Middle frontal gyrus (tissue), 1 donor: ENCODE measurements around the gene MSRB1.
"Not testable (repeated sequence)": the region's sequence is repeated elsewhere in the genome, so short reads cannot be mapped to it uniquely, and the experiment has no call there.

Experiments
- DNase-seq: peaks from one replicate; pipeline ENCODE4 v3.0.0-alpha.2; 2015; ENCODE audit warnings: low spot score; ENCODE audit errors: extremely low spot score

The MSRB1 gene

DNA sequence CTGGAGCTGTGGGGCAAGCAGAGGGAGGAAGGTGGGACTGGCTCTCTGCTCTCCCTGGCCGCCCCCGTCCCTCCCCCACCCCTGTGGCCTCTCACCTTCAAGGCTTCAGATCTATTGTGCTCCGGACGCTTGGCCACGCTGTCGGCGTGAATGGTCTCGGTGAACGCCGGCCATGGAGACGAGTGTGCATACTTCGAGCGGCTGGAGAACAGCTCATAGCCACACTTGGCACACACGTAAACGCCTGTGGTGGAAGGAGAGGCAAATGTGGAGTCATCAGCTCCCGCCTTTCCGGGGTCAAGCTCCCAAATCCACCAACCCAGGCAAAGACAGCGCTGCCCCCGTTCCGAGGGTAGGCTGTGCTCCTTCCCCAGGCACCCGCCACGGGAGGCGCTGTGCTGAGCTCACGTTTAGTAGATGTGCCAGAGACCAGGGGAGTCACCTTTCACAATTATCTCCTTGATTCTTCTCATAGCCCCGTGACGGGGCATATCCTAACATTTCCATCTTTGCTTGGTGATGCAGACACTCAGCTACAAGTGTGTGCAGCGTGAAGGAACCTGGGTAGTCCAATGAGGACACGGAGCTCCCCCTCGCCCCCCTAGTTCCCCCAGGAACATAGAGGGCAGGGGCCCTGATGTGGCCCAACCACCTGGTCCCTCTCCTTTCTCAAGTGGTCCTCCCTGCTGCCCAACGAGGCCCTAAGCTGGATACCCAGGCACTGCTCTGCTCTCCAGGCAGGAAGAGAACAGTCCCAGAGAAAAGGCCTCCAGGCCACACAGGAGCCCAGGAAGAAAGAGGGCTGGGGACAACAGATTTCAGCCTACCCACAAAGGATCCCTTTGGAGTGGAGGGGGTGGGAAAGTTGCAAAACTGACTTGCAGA, 1.6 kb downstream of the MSRB1 start:
- DNase-seq, result no peak

DNA sequence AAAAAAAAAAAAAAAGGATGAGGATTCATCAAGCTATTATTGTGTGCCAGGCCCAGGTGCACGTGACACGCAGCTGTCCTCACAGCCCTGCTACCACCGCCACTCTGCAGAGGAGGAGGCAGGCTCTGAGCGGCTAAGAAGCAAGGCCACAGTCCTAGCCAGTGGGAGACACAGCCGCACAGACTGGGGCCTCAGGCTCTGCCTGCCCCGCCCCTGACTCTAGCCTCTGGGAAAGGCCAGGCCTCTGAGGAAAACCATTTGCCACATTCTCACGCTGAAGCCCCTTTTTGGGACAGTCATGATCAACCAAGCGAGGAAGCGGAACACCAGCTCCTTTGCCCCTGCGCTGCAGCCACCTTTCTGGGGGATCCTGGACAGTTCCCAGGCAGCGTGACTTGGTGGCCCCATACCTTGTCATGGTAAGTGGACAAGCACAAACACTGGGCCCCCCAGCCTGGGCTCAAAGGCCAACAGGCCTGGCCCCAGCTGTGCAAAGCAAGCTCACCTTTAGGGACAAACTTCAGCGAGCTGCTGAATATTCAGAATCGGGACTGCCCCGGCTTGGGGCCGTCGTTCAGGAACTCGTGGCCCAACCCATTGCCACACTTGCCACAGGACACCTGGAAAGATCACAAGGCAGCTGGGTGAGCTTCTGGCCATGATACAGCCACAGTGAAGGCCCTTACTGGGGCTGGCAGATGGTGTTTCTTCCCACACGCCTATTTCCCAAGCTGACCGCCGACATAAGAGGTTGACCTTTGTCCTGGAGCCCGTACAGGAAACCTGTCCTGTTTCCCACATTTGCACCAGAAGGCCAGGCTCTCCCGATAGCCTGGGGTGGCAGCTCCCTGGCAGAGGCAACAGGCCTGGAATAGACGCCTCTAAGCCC, 2.5 kb downstream of the MSRB1 start:
- no peak for DNase-seq

DNA sequence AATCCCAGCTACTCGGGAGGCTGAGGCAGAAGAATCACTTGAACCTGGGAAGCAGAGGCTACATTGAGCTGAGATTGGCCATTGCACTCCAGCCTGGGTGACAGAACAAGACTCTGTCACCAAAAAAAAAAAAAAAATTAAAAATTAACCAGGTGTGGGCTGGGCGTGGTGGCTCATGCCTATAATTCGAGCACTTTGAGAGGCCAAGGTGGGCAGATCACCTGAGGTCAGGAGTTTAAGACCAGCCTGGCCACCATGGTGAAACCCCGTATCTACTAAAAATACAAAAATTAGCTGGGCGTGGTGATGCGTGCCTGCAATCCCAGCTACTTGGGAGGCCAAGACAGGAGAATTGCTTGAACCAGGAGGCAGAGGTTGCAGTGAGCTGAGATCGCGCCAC, 3.2 kb downstream of the MSRB1 start:
- DNase-seq, result not testable (repeated sequence)

DNA sequence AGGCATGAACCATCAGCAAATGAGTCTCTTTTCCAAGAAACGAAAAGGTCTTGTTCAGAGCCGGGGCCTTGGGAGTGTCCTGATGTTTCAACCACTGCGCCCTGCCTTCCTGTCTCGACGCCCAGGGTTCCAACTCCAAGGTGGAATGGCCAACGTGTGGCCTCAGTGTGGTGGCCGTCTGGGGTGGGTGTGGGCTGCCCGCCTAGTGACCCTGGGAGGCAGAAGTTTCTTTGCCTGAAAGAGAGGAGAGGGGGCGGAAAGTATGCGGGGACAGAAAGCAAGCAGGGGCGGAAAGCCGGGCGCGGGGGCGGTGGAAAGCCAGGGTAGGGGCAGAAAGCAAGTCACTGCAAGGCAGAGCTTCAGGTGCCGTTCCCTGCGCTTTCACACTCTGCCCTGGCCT, 4.1 kb downstream of the MSRB1 start:
- DNase-seq, result no peak

DNA sequence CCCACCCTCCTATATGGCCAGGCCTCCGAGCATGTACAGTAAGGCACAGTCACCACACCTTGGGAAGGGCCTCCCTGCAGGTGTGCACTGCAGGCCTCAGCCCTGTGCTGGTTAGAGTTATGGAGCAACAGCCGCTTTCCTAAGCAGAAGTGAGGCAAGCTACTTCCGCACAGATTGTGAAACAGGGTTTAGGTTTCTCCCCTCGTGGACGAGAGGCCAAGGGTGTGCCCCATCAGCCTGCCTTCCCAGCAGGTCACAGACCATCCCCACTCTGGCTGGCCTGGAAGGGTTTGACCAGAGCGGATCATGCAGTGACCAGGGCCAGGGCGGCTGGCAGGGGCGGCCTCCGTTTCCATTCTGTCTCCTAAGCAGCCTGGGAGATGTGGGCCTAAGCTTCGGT, 4.7 kb downstream of the MSRB1 start:
- DNase-seq, result no peak

DNA sequence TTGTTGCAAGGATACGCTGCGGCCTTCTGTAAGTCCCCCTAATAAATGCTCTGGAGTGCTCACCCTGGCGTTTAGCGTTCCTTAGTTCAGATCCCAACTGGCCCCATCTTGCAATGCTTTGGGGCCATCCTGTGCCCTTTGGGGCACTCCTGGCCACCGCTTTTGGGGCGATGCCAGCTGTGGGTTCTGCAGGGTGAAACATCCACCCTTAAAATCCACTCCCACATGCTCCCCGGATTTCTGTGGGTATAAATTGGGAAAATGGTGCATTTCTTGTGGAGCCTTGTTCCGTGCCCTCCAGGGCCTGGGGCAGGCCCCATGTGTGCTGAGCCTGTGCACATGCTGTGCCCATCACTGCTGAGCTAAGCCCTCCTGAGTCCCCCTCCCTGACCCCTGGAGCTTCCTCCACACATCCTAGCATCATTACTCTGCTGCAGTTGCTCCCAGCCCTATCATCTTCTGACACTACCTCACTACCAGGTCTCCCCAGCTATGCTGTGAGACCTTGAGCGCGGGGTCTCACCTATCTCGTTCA, 6.0 kb downstream of the MSRB1 start:
- no peak for DNase-seq

DNA sequence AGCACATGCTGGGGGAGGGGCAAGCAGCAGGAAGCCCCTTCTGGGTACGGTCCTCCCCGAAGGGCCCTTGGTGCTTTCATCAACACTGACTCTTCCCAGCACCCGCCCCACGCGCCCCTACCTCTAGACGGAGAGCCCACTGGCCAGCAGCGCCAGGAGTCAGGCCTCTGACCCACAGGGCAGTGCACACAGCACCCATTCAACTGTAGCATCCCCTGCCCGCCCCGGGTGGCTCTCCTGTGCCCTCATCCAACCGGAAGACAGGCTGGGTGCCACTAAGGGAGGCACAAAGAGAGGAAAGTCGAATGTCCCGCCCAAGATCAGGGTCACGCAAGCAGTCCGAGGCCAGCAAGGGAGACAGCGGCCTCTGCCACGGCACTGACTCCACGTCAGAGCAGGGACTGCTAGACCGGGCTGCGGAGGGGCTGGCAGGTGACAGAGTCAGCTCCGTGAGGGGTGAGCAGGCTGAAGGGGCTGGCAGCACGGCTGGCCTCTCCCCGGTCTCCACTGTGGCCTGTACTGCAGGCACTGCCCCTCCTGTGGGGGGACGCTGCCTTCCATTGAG, 9.8 kb downstream of the MSRB1 start:
- DNase-seq, result no peak

DNA sequence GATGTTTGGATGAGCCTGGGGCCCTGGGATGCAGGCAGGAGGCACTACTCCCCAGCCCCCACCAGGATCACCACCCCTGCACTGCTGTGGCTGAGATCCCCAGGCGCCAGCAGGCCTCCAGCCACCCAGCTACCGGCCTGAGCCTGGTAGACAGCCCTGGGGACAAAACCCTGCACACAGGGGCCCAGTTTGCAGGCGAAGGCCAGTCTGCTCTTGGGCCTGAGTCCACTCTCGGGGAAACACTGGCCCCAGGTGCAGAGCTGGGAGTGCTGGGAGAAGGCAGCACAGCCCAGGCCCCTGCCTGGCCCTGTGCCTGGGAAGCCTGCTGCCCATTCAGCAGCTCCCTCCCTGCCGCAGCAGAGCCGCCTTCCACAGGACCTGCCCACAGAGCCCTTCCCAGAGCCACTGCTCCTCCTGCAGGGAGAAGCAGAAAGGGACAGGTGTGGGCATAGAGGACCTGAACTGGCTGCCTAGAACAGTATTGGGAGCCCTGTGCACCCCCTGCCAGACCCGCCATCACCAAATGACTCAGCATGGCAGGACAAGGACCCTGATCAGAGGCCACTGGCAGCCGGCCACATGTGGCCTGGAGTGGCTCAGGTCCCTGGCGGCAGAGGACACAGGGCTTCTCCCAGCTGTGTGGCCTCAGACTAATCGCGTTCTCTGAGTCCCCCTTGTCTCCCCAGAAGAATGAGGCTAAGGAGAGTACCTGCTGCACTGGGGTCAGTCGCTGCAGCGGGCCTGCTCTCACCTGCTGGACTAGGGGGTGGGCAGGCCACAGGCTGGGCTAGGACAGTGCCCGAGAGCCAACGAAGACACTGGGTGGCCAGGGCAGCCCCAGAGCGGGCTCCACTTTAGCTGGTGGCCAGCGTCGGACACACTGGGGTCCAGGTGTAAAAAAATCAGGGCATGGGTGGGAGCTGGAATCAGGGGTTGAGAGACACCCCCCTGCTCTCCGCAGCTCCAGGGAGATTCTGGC, 10.7 kb downstream of the MSRB1 start:
- DNase-seq, result no peak

DNA sequence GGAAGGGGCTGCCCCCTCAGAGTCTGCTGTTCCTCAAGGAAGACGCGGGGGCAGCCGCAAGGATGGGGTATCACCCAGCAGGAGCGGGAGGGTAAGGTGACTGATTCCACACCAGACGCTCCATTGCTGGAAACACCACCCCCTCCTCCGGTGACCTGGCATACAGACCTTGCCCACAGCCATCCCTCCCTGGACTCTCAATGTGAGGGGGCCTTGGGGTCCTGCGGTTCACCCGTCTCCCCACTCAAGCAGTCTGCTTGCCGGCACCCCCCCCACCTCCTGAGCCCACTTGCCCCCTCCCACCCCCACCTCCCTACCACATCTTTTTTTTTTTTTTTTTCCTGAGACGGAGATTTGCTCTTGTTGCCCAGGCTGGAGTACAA, 12.7 kb downstream of the MSRB1 start:
- no peak for DNase-seq

DNA sequence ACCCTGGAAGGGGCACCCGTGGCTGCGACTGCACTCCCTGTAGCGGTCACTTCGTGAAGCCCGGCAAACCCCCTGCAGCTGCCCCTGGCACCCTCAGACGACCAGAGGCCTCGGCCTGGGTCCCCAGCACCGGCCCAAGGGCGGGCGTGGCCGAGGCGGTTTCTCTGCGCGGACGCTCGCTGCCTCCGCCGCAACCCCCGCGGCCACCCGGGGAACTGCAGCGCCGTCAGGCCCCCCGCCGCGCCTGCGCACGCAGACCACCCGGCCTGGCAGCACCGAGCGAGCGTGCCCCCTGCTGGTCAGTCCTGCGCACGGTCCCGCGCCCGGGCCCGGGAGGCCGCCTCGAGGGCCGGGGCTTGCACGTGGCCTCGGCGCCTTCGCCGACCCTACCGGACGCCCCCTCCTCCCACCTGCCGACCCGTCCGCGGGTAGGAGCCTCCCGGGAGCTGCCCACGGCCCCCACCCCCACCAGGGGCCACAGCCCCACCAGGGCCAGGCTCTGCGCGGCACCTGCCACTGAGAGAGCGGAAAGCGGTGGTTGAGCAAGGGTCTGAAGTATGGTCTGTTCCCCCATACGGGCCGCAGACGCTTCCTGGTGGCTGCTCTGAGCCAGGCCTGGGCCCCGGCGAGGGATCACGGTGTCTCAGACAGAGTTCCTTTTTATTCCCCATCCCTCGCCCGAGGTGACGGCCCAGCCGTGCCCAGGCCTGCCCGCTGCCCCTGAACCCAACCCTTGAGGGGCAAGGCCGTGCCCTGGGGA, 13.2 kb downstream of the MSRB1 start:
- DNase-seq, result peak; percentile 37

DNA sequence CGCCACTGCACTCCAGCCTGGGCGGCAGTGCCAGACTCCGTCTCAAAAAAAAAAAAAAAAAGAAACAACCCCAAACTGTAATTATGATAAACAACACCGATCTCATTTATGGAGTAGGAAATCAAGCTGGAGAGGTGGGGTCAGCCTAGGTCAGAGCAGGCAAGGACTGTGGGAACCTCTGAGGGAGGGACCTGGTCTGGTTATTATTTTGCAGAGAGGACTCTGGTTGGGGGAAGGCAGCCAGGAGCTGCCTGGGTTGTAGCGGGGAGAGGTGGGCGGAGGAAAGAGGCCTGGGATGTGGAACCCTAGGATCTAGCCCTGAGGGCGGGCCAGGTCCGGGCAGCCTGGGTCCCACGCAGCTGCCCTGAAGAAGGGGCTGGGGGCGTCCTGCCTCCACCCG, 13.9 kb downstream of the MSRB1 start:
- no peak for DNase-seq

DNA sequence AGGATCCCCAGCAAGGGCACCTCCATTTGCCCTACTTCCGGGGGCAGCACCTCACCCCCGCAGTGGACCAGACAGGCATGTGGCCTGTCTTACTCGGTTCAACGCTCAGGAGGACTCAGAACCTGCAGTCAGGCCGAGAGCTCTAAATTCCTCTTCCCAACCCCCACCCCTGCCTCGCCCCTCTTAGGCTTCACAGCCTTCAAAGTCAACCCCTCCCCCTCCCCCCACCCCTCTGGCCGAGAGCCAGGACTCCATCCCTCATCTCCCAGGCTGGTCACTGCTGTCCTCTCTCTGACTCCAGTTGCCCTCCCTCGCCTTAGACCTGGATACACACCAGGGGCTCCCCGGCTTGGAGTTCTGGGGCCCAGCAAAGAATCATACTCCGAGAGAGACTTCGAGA, 16.7 kb downstream of the MSRB1 start:
- no peak for DNase-seq

DNA sequence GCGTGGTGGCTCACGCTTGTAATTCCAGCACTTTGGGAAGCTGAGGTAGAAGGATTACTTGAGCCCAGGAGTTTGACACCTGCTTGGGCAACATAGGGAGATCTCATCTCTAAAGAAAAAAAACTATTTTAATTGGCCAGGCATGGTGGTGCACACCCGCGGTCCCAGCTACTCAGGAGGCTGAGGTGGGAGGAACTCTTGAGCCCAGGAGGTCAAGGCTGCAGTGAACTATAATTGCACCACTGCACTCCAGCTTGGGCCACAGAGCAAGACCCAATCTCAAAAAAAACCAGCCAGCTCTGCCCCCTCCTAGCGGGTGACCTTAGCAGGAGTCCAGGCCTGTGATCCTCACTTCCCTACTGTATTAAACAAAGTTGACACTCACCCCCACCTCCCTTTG, 18.9 kb downstream of the MSRB1 start:
- no peak for DNase-seq

DNA sequence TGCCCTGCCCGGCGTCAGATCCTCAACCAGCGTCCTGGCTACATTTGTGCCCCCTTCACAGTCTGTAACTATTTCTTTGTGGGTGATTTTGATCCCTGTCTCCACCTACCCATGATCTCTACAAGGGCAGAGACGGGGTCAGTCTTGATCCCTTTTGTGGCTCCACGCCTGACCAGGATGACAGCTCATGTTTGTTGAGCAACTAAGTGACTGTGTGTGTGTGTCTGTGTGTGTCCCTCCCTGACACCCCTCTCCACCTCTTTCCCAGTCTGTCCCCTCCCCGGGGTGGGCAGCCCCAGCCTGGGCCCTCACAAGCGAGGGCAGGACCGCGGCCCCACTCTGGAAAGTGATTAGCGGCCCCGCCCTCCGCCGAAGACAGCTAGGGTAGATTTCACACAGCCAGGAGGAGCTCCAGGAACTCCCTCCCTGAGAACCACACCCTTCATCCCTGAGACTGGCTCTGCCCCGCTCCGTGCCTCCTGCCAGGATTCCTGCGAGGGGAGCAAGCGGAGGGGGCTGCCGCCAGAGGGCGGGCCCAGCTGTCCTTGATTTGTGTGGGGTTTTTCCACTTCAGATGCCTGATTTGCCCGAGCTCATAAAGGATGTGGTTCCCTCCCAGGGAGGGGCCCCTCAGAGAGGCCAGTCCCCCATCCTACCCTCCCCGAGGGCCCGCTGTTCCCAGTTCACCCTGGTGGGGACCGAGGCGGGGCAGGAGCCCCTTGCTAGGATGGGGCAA, 19.5 kb downstream of the MSRB1 start:
- no peak for DNase-seq

DNA sequence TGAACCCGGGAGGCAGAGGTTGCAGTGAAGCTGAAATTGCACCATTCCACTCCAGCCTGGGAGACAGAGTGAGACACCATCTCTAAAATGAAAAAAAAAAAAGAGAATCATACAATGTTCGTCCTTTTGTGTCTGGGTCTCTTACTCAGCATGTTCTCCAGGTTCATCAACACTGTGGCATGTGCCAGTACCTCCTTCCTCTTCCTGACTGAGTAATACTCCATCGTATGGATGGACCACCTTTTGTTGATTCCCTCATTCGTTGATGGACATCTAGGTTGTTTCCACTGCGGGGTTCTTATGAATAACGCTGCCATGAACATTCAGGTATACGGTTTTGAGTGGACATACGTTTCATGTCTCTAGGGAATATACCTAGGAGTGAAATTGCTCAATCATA, 20.6 kb downstream of the MSRB1 start:
- DNase-seq, result no peak

DNA sequence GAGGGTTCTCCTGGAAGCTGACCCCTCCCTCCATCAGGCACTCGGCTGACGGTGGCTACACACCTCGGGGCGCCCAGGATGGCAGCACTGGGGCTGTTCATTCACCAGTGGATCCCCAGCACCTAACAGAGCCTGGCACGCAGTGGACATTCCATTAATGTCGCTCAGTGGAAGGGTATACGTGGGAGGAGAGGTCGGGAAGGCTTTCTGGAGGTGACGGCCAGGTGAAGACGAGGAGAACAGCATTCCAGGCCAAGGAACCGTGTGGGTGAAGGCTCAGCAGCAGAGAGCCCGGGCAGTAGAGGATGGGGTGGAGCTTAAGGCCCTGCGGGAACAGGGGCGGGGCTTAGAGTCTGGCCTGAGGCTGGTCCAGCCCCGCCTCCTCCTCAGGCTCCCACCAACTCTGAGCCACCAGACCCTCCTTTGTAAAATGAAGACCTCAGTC, 22.2 kb downstream of the MSRB1 start:
- no peak for DNase-seq

DNA sequence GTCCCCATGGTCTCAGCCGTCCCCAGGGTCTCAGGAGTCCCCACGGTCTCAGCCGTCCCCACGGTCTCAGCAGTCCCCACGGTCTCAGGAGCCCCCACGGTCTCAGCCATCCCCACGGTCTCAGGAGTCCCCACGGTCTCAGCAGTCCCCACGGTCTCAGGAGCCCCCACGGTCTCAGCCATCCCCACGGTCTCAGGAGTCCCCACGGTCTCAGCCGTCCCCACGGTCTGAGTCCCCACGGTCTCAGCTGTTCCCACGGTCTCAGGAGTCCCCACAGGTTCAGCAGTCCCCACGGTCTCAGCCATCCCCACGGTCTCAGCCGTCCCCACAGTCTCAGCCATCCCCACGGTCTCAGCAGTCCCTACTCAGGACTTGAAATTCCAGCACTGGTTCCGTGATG, 22.9 kb downstream of the MSRB1 start:
- not testable (repeated sequence) for DNase-seq

DNA sequence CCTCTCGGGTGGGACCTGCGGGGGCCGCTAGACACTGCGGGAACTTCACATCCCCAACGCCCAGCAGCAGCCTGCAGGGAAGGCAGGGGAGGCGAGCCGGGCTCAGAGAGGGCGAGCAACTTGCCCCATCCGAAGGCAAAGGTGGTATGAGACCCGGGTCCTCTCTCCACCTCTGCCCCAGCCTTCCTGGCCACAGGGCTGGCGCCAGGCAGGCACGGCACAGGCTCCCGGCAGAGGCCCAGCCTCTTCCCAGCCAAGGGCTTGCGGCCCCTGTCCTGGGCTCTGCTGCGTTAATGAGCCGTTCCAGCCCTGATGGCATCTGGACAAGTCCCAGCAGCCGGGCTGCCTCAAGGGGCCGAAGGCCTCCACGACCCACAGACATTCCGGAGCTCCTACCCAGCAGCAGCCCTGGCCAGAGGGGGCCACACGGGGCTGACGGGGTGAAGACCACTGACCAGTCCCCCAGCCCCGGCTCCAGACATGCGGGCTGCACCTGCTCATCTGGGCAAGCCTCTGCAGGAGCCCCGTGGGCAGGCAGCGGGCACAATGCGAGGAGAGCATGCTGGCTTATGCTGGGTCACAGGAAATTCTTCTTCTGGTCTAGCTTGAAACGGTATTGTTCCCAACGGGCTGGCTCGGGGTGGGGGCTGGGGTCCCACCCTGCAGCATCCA, 23.5 kb downstream of the MSRB1 start:
- DNase-seq, result no peak
